Measurements from ENCODE around the gene WWP2.
"Not testable (repeated sequence)": the region's sequence is repeated elsewhere in the genome, so short reads cannot be mapped to it uniquely, and the experiment has no call there.

WWP2 gene

DNA sequence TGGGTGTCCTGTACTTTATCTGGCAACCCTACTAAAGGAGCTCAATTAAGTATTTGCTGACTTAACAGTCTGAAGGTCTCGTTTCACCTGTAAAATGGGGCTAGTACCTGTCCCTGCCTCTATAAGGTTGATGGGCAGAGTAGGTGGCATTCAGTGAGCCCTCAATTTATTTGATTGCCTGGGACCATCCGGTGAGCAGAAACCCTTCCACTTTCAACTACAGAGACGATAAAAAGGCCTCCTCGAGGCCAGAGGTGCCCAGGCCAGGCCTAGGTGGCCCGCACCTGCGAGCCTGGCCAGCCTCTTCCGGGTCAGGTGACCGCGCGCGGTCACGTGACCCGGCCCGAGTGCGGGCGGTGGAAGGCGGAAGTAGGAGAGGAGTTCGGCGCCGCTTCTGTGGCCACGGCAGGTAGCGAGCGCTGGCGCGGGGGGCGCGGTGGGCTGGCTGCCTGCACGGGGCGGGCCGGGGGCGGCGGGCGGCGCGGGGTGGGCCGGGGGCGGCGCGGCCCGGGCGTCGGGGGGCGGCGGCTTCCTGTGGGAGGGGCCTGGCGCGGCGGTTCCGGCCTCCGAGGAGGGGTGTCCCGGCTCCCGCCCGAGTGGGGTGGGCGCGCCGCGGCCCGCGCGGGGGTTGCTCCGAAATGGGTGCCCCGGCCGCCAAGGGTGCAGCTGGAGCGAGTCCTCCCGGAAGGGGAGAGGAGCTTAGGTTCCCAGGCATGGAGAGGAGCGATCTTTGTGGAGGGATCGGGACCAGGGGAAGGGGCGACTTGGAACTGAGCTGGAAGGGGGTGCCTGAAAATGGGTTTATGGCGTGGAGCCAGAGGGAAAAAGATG lies at the start of gene WWP2:
WWP2 (plus strand) TSS at position 350 of the 831 bp plus-strand sequence. CDS start 24,679 bp downstream, outside the sequence.
- DNase-seq, result peak in 1 of 2 experiments; percentile 73

DNA sequence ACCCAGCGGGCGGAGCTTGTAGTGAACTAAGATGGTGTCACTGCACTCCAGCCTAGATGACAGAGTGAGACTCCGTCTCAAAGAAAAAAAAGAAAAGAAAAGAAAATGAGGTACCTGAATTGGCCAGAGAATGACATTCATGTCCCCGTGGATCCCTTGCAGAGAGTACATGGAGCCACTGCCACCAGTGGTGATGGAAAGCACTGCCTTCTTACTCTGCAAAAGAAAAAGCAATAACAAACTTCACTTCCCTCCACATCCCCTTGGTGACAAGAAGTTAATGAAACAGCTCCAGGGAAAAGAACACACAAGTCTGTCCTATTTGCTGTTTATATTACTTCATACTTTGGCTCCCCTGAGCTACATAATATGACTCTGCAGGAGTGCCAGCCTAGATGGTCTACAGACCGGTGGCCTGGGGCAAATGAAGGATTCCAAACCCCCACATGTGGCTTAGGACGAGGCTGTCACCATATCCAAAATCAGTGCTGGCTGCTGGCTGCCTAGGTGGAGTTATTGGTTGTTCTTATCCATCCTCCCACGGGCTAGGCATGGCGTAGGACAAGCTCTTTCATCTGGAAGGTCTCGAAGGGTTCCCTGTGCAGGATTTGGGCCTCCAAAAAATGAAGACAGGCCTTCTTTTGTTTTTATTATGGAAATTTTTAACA lies 49.1 kb upstream of the WWP2 start:
- no peak for DNase-seq

DNA sequence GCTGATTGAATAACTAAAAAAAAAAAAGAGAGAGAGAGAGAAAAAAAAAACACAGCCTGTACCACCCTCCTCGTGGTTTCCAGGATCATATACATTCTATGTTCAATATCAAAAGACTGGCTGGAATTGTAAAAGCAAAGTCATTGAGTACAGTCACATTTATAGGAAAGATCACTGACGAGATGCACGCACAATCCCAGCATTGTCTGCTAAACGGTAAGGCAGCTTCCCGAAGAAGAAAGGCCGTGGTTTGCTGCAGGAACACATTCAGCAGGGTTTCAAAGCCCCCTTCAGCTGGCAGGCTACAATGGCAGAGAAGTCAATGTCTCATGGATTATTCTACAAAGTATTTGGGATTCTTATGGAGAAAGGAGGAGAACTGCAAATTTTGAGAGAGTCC lies 45.1 kb upstream of the WWP2 start:
- no peak for DNase-seq

DNA sequence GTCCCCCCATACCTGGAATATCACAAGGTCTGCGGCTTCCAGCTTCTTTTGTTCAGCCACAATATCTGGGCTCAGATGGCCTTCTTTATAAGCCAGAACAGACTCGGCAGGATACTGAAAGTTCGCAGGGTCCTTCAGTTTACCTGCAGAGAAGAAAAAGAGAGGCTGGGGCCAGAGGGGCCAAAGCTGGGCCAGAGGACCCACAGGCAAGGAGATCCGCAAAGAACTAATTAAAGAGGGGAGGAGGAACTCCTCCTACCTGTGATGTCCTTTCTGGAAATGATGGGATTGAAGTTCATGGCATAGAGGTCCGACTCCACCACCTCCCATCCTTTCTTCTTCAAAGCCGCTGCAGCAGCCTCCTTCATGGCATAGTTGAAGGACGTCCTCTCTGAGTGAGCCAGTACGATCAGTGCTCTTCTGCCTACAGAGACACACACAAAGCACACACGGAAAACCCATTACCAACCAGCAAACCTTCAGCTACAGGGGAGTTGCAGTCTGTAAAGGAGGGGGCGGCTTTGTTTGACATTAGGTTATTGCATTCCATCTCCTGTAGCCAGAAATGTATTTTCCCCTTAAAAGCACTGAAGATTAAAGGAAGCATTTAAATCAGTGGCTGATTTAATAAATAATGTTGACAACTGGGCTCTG lies 43.9 kb upstream of the WWP2 start:
- DNase-seq, result no peak

DNA sequence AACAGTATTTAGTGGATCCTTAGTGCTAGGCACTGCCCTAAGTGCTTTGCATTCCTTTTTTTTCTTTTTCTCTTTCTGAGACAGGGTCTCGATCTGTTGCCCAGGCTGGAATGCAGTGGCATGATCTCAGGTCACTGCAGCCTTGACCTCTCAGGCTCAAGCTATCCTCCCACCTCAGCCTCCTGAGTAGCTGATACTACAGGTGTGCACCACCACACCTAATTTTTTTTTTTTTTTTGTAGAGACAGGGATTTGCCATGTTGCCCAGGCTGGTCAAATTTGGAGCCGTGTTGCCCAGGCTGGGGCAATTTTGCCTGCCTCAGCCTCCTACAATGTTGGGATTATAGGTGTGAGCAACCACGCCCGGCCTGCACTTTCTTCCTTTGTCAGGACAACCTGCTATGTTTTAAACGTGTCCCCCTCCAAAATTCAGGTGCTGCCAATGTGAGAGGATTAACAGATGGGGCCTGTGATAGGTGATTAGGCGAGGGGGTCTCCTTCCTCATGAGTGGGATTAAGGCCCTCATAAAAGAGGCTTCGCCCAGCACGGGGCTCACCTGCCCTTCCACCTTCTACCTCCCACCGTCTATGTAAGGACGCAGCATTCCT lies 41.2 kb upstream of the WWP2 start:
- no peak for DNase-seq

DNA sequence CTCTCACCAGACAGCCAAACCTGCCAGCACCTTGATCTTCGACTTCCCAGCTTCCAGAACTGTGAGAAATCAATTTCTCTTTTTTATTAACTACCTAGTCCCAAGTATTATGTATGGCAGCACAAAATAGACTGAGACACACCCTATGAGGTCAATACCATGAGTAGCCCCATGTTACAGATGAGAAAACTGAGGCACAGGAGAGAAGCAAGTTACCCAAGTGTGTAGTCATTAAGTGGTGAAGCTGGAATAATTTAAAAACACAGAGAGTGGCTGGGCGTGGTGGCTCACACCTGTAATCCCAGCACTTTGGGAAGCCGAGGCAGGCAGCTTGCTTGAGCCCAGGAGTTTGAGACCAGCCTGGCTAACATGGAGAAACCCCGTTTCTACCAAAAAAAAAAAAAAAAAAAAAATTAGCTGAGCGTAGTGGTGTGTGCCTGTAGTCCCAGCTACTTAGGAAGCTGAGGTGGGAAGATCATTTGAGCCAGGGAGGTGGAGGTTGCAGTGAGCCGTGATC lies 40.6 kb upstream of the WWP2 start:
- no peak for DNase-seq

DNA sequence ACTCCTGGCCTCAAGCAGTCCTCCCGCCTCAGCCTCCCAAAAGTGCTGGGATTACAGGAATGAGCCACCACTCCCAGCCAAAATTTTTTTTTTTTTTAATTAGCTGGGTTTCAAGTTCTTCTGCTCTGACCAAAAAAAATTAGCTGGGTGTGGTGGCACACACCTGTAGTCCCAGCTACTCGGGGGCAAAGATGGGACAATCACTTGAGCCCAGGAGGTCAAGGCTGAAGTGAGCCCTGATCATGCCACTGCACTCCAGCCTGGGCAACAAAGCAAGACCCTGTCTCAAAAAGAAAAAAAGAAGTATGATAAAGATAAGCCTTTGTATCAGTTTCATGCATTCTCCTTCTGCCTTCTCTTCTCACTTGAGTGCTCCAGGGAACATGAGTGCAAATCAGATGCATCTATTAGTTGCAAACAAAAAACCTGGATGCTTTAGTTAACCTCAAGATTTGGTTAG lies 37.7 kb upstream of the WWP2 start:
- no peak for DNase-seq

DNA sequence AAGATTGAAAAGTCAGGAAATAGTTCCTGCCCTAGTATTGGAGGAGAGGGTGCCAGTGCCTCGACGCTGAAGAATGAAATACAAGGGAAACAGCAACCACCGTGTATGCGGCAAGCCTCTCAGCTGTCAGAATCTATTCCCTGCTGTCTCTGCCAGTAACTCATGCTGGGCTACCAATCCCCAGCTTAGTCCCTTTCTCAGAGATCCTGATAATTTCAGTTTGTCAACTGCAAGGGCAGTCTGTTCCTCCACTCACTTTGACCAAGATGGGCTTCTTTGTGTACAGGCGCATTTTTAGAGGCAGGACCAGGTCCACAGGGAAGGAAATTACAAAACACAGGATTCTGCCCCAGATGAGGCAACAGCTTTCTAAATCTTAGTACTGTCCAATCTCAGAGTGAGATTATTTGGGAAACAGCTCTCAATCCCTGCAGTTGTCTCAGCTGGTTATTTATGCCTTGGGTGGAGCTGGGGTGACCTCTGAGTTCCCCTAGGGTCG lies 37.1 kb upstream of the WWP2 start:
- no peak for DNase-seq

DNA sequence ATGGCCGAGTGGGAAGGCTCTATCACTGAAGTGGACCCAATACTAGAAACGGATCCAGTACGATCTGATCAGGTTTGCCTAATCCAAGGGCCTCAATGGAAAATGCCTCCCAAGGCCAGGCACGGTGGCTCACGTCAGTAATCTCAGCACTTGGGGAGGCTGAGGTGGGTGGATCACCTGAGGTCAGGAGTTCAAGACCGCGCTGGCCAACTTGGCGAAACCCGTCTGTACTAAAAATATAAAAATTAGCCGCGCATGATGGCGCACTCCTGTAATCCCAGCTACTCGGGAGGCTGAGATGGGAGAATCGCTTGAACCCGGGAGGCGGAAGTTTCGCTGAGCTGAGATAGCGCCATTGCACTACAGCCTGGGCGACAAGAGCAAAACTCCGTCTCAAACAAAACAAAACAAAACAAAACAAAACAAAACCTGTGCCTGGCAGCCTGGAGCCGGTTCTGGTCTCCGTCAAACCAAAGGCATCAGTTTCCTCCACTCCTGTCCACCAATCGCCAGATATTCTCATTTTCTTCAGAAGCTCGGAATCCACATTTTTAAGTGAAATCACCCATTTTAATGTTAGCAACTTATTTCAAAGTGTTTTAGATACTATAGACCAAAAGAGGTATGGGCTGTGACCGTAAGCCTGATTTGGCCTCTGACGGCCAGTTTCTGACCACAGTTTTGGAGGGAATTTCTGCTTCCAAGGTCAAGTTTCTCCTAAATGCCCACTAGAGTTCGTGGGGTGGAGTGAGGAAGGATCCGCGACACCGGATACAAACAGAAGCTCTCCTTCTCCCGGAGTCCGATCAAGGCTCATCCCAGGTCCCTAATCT lies 36.4 kb upstream of the WWP2 start:
- no peak for DNase-seq

DNA sequence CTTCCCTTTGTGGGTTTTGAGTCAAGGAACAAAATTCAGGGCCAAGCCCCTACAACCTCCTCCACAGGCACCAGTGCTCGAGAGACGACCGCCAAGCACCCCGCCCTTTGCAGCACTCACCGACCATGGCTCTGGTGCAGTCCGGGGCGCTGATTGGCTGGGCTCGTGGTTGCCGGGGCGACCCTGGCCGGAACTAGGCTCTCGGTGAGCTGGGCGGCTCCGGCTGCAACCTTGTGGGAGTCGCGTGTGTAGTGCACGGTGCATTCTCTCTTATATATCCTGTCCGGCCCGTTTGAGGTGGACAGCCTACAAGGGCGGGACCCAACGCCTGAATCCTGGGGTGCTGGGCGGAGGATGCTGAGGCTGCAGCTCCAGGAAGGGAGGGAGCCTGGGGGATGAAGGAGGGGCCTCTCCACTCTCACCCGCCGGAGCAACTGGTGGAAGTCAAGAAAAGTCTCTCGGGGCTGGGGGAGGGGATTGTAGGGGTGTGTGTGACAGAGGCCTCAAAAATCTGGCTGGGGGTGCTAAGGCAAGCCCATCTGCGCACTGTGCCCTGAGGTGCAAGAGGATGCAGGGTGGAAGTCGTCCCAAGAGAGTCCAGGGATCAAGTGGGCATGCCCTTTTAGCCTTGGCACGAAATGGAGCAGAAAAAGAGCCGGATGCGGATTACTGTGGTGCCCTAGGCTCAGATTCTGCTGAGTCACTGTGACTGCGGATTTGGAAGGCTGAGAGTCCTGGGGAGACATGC lies 35.6 kb upstream of the WWP2 start, which contains the start of gene NQO1:
NQO1 (minus strand) TSS at position 248 of the 748 bp plus-strand sequence; CDS start at position 127, 121 bp downstream.
- DNase-seq, result peak; percentile 7 to 51

DNA sequence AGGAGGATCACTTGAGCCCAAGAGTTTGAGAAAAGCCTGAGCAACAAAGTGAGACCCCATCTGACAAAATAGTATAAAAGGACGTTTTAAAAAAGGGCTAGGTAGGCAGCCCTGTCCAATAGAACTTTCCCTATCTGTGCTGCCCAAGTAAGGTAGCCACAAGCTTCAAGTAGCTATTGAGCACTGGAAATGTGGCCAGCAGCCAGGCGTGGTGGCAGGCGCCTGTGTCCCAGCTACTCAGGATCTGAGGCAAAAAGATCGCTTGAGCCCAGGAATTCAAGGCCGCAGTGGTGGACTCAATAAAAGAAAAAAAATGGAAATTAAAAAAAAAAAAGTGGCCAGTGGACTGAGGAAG lies 34.2 kb upstream of the WWP2 start:
- DNase-seq, result no peak

DNA sequence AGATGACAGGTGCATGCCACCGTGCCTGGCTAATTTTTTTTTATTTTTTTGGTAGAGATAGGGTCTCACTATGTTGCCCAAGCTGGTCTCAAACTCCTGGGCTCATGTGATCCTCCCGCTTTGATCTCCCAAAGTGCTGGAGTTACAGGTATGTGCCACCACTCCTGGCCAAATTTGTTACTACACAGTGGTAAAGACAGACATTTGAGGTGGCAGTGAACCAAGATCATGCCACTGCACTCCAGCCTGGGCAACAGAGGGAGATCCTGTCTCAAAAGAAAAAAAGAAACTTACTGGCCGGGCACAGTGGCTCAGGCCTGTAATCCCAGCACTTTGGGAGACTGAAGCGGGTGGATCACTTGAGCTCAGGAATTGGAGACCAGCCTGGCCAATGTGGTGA lies 33.1 kb upstream of the WWP2 start:
- DNase-seq, result not testable (repeated sequence)

DNA sequence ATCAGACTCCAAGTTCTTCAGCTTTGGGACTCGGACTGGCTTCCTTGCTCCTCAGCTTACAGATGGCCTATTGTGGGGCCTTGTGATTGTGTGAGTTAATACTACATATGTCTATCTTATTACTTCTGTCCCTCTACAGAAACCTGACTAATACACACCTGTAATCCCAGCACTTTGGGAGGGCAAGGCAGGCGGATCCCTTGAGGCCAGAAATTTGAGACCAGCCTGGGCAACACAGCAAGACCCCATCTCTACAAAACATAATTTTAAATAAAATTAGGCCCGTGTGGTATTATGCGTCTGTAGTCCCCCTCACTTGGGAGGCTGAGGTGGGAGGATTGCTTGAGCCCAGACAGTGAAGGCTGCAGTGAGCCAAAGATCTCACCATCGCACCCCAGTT lies 30.9 kb upstream of the WWP2 start:
- DNase-seq, result not testable (repeated sequence)

DNA sequence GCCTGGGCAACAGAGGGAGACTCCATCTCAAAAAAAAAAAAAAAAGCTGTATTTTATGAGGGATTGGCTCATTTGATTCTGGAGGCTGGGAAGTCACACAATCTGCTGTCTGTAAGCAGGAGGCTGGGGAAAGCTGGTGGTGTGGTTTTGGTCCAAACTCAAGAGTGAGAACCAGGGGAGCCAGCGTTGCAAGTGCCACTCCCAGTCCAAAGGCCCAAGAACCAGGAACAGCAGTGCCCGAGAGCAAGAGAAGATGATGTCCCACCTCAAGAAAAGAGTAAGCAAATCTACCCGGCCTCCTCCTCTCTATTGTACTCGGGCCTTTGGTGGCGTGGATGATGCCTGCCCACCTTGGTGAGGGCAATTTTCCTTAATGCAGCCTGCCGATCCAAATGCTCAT lies 30.0 kb upstream of the WWP2 start:
- no peak for DNase-seq

DNA sequence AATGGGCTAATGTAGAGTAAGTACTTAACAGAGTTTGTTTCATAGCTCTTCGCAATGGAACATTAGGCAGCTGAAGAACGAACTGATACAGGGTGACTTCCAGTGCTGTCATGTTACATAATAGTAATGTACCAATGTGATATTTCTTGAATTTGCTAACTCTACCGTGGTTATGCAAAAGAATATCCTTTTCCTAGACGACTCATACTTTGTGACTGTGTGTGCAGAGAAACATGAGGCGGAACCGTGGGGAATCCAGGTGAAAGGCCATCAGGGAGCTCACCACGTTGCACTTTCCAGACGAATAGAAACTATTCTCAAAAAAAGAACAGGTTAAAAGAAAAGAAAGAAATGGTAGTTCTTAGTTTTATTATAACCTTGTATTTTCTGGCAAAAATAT lies 20.6 kb upstream of the WWP2 start:
- DNase-seq, result no peak

DNA sequence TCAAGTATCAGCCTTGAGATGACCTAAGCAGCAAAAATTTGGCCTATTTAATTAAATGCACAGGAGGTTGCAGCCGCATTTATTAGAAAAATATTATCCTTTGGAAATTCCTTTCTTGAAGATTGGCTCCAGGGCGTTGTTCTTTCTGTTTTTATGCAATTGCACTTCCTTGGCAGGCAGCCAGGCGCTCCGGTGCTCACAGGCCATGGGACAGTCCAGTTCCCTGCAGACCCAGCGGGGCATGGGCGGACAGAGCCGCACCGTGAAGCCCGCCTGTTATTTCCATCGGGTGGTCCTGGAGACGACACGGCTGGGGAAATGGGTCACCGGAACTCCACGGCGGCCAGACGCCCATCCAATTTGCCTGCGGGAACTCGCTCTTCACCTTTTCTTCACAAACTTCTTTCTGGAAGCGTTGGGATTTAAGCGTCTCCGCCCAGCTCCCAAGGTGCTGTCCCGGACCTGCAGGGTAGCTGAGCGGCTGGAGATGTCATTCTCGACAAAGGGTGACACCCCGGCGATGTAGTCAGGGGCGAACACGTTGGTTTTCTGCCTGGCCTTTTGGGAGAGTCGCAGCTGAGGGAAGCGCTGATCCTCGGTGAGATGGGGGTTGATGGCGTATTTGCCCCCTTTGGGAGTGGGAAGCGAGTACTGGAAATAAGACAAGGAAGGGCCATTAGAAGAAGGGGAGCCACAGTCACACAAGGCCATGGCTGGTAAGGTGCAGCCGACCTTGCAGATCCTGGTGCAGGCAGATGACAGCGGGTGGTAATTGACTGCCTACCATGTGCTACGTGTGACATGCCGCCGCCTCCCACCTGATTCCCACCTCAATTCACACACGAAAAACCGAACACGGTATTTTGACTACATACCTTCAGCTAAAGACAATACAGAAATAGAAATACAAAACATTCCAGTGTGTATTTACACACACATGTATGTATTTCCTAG lies 19.9 kb upstream of the WWP2 start:
- no peak for DNase-seq

DNA sequence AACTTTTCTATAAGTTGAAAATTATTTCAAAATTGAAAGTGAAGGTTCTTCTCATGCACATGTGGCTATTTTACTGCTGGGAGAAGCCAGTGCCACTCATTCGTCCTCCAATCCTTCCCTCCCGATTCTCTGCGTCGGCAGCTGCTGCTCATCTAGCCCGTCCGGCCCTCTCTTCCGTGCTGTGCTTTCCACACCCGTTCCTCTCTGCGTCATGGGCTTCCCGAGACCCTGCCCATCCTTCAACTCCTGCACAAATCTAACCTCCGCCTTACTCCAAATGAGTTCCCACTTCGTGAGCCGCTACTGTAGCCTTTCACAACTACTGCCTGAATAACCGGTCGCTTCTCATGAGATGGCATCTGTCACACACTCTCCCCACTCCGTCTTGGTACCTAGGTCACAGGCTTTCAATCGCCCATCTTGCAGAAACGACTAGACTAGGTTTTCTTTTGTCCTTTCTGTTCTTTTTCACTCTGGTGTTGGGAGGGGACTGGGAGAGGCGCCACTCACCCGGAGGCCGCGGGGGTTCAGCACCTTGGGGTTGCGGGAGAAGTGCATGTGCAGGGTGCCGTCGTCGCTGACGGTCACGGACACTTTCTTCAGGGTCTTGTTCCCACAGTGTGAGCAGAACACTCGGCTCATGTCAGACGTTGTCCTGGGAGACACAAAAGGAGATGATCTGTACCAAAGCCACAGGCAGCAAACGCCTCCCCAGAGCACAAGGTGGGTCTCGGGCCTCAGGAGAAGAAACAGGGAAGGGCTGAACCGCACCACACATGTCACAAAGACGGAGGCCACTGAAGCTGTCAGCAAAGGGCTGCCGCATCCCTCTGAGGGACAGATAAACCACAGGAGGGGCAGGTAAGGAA lies 17.5 kb upstream of the WWP2 start:
- DNase-seq, result no peak

DNA sequence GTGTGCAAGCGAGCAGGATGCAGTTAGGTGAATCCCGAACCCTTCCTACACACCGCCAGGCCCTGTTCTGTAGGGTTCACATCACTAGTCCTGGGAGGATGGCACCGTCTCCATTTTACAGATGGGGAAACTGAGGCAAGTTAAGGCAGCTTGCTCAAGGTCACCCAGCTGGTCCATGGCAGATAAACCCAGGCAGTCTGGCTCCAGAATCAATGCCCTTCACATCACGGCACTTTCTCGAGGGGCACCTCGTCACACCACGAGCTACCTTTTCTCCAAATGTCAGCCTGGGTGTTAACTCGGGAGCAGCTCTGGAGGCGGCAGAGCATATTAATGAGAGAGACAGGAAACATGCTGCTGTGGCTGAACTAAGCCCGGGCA lies 16.9 kb upstream of the WWP2 start:
- no peak for DNase-seq

DNA sequence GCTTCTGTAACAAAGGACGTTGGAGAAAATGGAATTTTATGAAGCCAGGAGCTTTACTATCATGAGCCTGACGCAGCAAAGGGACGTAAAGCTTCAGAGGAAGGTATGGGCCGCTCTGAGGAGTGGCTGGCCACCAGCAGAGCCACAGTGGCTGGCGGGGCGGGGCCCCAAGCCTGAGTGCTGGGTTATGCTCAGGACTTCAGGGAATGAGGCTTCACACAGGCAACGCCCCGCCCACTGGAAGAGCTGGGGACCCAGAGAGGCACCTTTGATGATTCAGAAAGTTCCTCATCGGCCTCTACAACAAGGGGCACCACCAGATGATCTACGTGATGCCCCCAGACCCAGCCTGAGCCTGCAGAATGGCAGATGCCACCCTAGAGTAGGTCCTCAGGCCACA lies 16.2 kb upstream of the WWP2 start:
- DNase-seq, result no peak
